Mesendoderm (in vitro differentiated cells): ENCODE measurements around the gene AGAP1.

Source experiments
- DNase-seq: peaks from one replicate; pipeline ENCODE4 v3.0.0; 2013
- H2AK5ac ChIP-seq: 2 replicates; pipeline ENCODE4 v1.6.1; 2013; ENCODE audit warnings: low read length, inconsistent platforms
- H2BK120ac ChIP-seq: 2 replicates; pipeline ENCODE4 v1.6.1; 2013; ENCODE audit warnings: low read depth, mild to moderate bottlenecking, low read length, moderate library complexity, mixed read lengths
- H2BK15ac ChIP-seq: replicated peaks from 2 replicates; pipeline ENCODE4 v1.6.1; 2013; ENCODE audit warnings: low read depth, mild to moderate bottlenecking, moderate library complexity
- H2BK5ac ChIP-seq: 2 replicates; pipeline ENCODE4 v1.6.1; 2013; ENCODE audit warnings: low read length, inconsistent platforms
- H3K18ac ChIP-seq: 2 replicates; pipeline ENCODE4 v1.6.1; 2013; ENCODE audit warnings: mild to moderate bottlenecking, low read length, mixed read lengths
- H3K23ac ChIP-seq: one replicate; pipeline ENCODE4 v1.6.1; 2013; ENCODE audit warnings: low read length
- H3K27ac ChIP-seq: 2 replicates; pipeline ENCODE4 v1.5.1; 2013; ENCODE audit warnings: low read depth, mild to moderate bottlenecking, inconsistent platforms, low read length, moderate library complexity
- H3K27me3 ChIP-seq: 2 replicates; pipeline ENCODE4 v1.6.1; 2013; ENCODE audit warnings: low read length, control low read depth, mild to moderate bottlenecking, inconsistent platforms; ENCODE audit not compliant: insufficient read depth, poor library complexity
- H3K36me3 ChIP-seq: 2 replicates; pipeline ENCODE4 v1.6.1; 2013; ENCODE audit warnings: low read length, inconsistent platforms; ENCODE audit not compliant: control insufficient read depth, insufficient read depth
- H3K4ac ChIP-seq: one replicate; pipeline ENCODE4 v1.6.1; 2013; ENCODE audit warnings: low read depth, mild to moderate bottlenecking, low read length, moderate library complexity
- H3K4me1 ChIP-seq: 2 replicates; pipeline ENCODE4 v1.6.1; 2013; ENCODE audit warnings: low read depth, low read length, inconsistent platforms; ENCODE audit not compliant: control insufficient read depth
- H3K4me2 ChIP-seq: 2 replicates; pipeline ENCODE4 v1.6.1; 2013; ENCODE audit warnings: low read length
- H3K4me3 ChIP-seq: 2 replicates; pipeline ENCODE4 v1.5.1; 2013; ENCODE audit warnings: mild to moderate bottlenecking, low read length
- H3K56ac ChIP-seq: one replicate; pipeline ENCODE4 v1.6.1; 2013; ENCODE audit warnings: low read length
- H3K79me1 ChIP-seq: 2 replicates; pipeline ENCODE4 v1.6.1; 2013; ENCODE audit warnings: low read length, inconsistent platforms
- H3K79me2 ChIP-seq: 2 replicates; pipeline ENCODE4 v1.6.1; 2013; ENCODE audit warnings: mild to moderate bottlenecking, low read length; ENCODE audit not compliant: control insufficient read depth, insufficient read depth
- H3K9ac ChIP-seq: 2 replicates; pipeline ENCODE4 v1.6.1; 2013; ENCODE audit warnings: low read length, inconsistent platforms
- H4K5ac ChIP-seq: one replicate; pipeline ENCODE4 v1.6.1; 2013; ENCODE audit warnings: low read length
- H4K8ac ChIP-seq: one replicate; pipeline ENCODE4 v1.6.1; 2013; ENCODE audit warnings: low read depth, mild to moderate bottlenecking, control low read depth, low read length, moderate library complexity
- WGBS: extraction: QIAGEN DNeasy Blood & Tissue Kit; methylation state at CpG from one replicate; pipeline ENCODE4 v1.1.7; 2013; ENCODE audit warnings: low lambda C conversion rate, missing lambda C conversion rate; ENCODE audit not compliant: insufficient coverage; ENCODE audit errors: extremely low coverage; 5-methylcytosine and 5-hydroxymethylcytosine counted together

The AGAP1 gene

DNA sequence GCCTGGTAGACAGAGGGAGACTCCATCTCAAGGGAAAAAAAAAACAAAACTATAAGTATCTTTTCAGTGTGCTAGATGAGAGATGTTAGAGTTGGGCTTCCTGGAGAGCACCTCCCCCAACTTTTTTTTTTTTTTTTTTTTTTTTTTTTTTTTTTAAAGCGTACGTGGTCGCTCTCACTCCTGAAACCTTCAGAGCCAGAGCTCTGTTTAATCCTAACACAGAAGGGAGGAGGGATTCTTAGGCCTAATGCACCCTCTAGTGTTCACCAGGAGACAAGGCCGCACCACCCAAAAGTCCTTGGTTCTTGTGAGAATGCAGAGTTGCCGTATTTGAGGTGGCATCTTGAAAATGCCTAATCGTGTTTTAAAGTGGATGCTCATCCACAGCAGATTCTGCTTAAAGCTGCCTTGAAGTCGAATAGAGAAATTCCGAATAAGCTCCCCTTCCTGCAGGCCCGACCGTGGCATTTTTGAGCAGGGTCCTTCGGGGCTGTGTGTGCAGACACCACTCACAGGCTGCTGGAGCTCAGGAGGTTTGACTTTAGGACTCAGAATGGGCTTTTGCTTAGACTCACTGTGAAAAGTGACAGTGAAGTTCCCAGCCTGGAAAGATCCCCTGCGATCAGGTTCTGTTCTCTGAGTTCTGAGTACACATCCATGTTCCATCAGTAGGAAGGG lies 252.6 kb downstream of the AGAP1 start:
- Histone ChIP-seq H3K18ac (no peak overlapping the region), H3K27me3 (no peaks in the 10 kb centered on the region), H4K8ac (no peak overlapping the region), H3K23ac (no peak overlapping the region), H3K79me2 (no peaks in the 10 kb centered on the region), H2BK15ac (no peak overlapping the region), H3K4ac (no peak overlapping the region), H2AK5ac (no peak overlapping the region), H3K27ac (no peak overlapping the region), H3K4me1 (no peaks in the 10 kb centered on the region), H3K9ac (no peak overlapping the region), H3K36me3 (no peaks in the 10 kb centered on the region), H3K4me2 (no peak overlapping the region), H3K56ac (no peak overlapping the region), H2BK120ac (no peak overlapping the region), H2BK5ac (no peak overlapping the region), H3K4me3 (no peak overlapping the region), H3K79me1 (no peaks in the 10 kb centered on the region), H4K5ac (no peak overlapping the region)
- DNase-seq, result peak; percentile 90
- WGBS, result no CpG with 5 or more reads among the region's 12 CpGs

DNA sequence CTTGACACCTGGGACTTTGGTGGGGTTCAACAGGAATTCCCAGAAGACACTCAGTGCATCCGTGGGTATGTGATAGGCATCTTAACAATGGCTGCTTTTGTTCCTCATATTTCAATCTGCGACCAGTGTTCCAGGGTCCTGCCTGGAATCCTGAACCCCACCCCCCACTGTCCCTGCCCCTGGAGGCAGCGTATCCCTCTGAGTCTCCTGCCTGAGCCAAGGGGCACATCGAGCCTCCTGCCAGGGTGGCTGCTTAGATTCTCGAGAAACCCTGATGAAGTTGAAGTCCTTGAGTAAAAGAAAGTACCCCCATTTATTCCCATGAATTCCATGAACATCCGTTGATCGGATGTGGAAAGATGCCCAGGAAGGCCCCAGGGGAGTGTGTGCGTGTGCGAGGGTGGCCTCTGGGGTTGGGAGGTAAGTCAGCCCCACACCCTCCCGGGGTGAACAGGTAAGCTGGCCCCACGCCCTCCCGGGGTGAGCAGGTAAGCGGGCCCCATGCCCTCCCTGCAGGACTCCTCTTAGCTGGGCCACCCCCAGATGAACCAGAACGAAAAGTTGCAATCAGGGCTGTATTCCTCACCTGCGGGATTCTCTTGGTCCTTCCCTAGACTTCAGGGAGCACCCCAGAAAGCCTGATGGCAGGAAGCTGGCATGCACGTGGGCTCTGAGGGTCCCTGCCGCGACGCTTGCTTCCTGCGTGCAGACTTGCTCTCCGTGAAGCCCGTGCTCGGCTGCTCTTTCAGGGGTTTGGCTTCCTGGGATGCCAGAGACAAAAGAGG lies 253.3 kb downstream of the AGAP1 start:
- Histone ChIP-seq H3K18ac (no peak overlapping the region), H4K5ac (no peak overlapping the region), H2BK120ac (no peak overlapping the region), H3K9ac (no peak overlapping the region), H2BK5ac (no peak overlapping the region), H3K27me3 (no peaks in the 10 kb centered on the region), H2BK15ac (no peak overlapping the region), H3K4me3 (no peak overlapping the region), H3K4me2 (no peak overlapping the region), H3K79me1 (no peaks in the 10 kb centered on the region), H3K27ac (no peak overlapping the region), H3K23ac (no peak overlapping the region), H3K36me3 (no peaks in the 10 kb centered on the region), H2AK5ac (no peak overlapping the region), H3K4me1 (no peaks in the 10 kb centered on the region), H4K8ac (no peak overlapping the region), H3K56ac (no peak overlapping the region), H3K79me2 (no peaks in the 10 kb centered on the region), H3K4ac (no peak overlapping the region)
- no CpG with 5 or more reads among the region's 23 CpGs for WGBS
- no peak for DNase-seq

- H3K27ac ChIP-seq, result no peak overlapping the region
- H3K56ac ChIP-seq, result no peak overlapping the region
- no peak overlapping the region for H3K18ac ChIP-seq
- H3K23ac ChIP-seq, result no peak overlapping the region
- H3K36me3 ChIP-seq, result no peaks in the 10 kb centered on the region
- no peak overlapping the region for H3K4me3 ChIP-seq
- no CpG with 5 or more reads among the region's 6 CpGs for WGBS
- H2BK5ac ChIP-seq, result no peak overlapping the region
- no peak overlapping the region for H3K9ac ChIP-seq
- H2AK5ac ChIP-seq, result no peak overlapping the region
- no peak for DNase-seq
- no peak overlapping the region for H4K8ac ChIP-seq
- H2BK120ac ChIP-seq, result no peak overlapping the region
- H3K79me1 ChIP-seq, result no peaks in the 10 kb centered on the region
- H2BK15ac ChIP-seq, result no peak overlapping the region
- no peak overlapping the region for H4K5ac ChIP-seq
- H3K79me2 ChIP-seq, result no peaks in the 10 kb centered on the region
- H3K4me1 ChIP-seq, result no peaks in the 10 kb centered on the region
- no peaks in the 10 kb centered on the region for H3K27me3 ChIP-seq
- H3K4me2 ChIP-seq, result no peak overlapping the region
- no peak overlapping the region for H3K4ac ChIP-seq
Measured at GRCh38 chr2:235747786-235748091, 253.9 kb downstream of the AGAP1 start.

DNA sequence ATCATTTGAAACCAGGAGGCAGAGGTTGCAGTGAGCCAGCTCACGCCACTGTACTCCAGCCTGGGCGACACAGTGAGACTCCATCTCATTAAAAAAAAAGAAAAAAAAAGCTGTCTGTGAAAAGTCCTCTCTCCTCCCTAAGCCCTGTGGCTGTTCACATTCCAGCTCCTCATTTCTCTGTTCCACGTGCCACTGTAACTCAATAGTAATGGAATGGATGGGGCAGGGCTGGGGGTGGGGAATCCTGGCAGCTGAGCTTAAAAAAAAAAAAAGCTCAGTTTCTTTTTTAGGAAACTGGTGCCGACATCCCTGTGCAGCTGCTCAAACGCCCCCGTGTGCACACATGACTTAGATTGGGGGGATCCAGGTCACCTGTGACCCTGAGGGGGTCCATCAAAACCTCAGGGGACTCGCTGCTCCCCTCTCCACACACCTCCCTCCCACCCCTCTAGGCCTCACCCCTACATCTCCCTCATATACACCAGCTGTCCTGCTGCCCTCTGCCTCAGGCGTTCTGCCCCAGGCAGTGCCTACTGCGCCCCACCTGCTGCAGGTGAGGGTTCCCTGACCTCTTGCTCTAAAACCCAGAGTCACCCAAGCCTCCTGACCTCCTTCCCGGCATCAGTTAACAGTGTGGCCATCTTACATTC lies 255.4 kb downstream of the AGAP1 start:
- Histone ChIP-seq H2BK5ac (no peak overlapping the region), H4K8ac (no peak overlapping the region), H3K56ac (no peak overlapping the region), H3K4ac (no peak overlapping the region), H3K79me1 (no peaks in the 10 kb centered on the region), H3K4me1 (no peaks in the 10 kb centered on the region), H3K18ac (no peak overlapping the region), H2BK120ac (no peak overlapping the region), H3K79me2 (no peaks in the 10 kb centered on the region), H3K36me3 (no peaks in the 10 kb centered on the region), H2BK15ac (no peak overlapping the region), H3K4me2 (no peak overlapping the region), H3K27me3 (no peaks in the 10 kb centered on the region), H3K27ac (no peak overlapping the region), H3K4me3 (no peak overlapping the region), H2AK5ac (no peak overlapping the region), H3K9ac (no peak overlapping the region), H3K23ac (no peak overlapping the region), H4K5ac (no peak overlapping the region)
- DNase-seq, result no peak
- no CpG with 5 or more reads among the region's 10 CpGs for WGBS

DNA sequence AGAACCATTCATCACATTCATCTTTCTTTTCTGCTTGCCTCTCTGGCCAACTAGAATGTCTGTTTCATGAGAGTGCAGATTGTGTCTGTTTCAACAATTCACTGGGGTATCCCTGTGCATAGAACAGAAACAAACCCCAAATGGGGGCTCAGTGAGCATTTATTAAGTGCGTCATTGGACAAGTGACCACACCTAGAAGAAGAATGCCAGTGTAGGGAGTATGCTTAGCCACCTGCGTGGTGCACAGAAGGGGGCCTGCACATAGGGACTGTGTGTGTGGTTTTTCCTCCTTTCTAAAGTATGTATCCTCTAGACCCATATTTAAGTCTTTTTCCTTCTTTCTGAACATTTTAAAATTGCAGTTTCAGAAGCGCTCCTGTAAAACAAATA lies 255.9 kb downstream of the AGAP1 start:
- H3K23ac ChIP-seq, result no peak overlapping the region
- no peak overlapping the region for H3K27ac ChIP-seq
- no peak overlapping the region for H3K4me2 ChIP-seq
- H3K79me2 ChIP-seq, result no peaks in the 10 kb centered on the region
- no peak overlapping the region for H2BK120ac ChIP-seq
- no peak overlapping the region for H2AK5ac ChIP-seq
- H3K27me3 ChIP-seq, result no peaks in the 10 kb centered on the region
- no peaks in the 10 kb centered on the region for H3K79me1 ChIP-seq
- H3K18ac ChIP-seq, result no peak overlapping the region
- no peak overlapping the region for H4K5ac ChIP-seq
- no peak overlapping the region for H3K4me3 ChIP-seq
- H3K4ac ChIP-seq, result no peak overlapping the region
- no peak overlapping the region for H3K9ac ChIP-seq
- H4K8ac ChIP-seq, result no peak overlapping the region
- DNase-seq, result no peak
- WGBS, result no CpG with 5 or more reads among the region's 3 CpGs
- no peak overlapping the region for H2BK15ac ChIP-seq
- H3K4me1 ChIP-seq, result no peaks in the 10 kb centered on the region
- no peak overlapping the region for H3K56ac ChIP-seq
- H2BK5ac ChIP-seq, result no peak overlapping the region
- H3K36me3 ChIP-seq, result no peaks in the 10 kb centered on the region
